Uterus (tissue), 4 donors: ENCODE data around the gene CPTP. TPM values are rescaled to one million over a fixed set of nuclear protein-coding genes. Genes with fewer than 3 reads are reported as not detected.

Experiments
- DNase-seq, 2 donors: peaks; one replicate each; pipeline ENCODE4 v3.0.0-alpha.2; 2019 to 2020
- H3K27ac ChIP-seq, 2 donors: fragments of 200-600 bp; sonication (generic); 1 replicate in 1 of 2; 2 replicates in 1 of 2; pipeline ENCODE4 v1.5.1; 2016 to 2018
- H3K27me3 ChIP-seq, 2 donors: fragments of 200-600 bp; sonication (generic); one replicate each; pipeline ENCODE4 v1.5.1; 2018 to 2019; ENCODE audit warnings: control low read depth in 1 of 2
- H3K36me3 ChIP-seq, 2 donors: fragments of 200-600 bp; sonication (generic); one replicate each; pipeline ENCODE4 v1.5.1; 2019; ENCODE audit warnings: control low read depth in 1 of 2
- H3K4me1 ChIP-seq, 2 donors: fragments of 200-600 bp; sonication (generic); one replicate each; pipeline ENCODE4 v1.5.1; 2018 to 2019; ENCODE audit warnings: control low read depth in 1 of 2
- H3K4me3 ChIP-seq, 2 donors: fragments of 200-600 bp; sonication (generic); 1 replicate in 1 of 2; 2 replicates in 1 of 2; pipeline ENCODE4 v1.5.1; 2018 to 2019; ENCODE audit warnings: mild to moderate bottlenecking in 1 of 2
- H3K9me3 ChIP-seq, 2 donors: fragments of 200-600 bp; sonication (generic); one replicate each; pipeline ENCODE4 v1.5.1; 2019; ENCODE audit warnings: control low read depth in 1 of 2
- POLR2A ChIP-seq, 2 donors: fragments of 450-650 bp; IDR thresholded peaks; one replicate each; pipeline ENCODE4 v1.6.1; 2016; ENCODE audit warnings: antibody characterized with exemption in 2 of 2, mild to moderate bottlenecking in 1 of 2, moderate library complexity in 1 of 2
- intact Hi-C: fragments of 100-400 bp; cut with DNase I; formaldehyde crosslinking; loops from one replicate; pipeline ENCODE4 v1.15.1; 2023; ENCODE audit warnings: low total_unique reads
- total RNA-seq, 4 donors: library from RNA; depleted of rRNA in 3 of 4; stranded (reverse); fragments of >200 nt in 3 of 4; gene quantifications; one replicate each; pipeline versions ENCODE4 v1.1.0 to v1.2.4, GENCODE V29; 2014 to 2023
- TF ChIP-seq, protein P1 (sequence below), 4 experiments: fragments of 200-600 bp in 2 of 4; fragments of 450-650 bp in 2 of 4; sonication (generic) in 2 of 4; IDR thresholded peaks; one replicate each; pipeline ENCODE4 v1.5.1; 2016 to 2019; ENCODE audit warnings: antibody characterized with exemption in 4 of 4, mild to moderate bottlenecking in 2 of 4, moderate library complexity in 1 of 4
- donor health status: DM: yes; HTN: yes; CAD: no.

The CPTP gene
- 10 to 100 TPM in 2 of 4 donors, 1 to 10 TPM in 2; 3.5 to 23.9 (median 16.4) TPM for total RNA-seq

DNA sequence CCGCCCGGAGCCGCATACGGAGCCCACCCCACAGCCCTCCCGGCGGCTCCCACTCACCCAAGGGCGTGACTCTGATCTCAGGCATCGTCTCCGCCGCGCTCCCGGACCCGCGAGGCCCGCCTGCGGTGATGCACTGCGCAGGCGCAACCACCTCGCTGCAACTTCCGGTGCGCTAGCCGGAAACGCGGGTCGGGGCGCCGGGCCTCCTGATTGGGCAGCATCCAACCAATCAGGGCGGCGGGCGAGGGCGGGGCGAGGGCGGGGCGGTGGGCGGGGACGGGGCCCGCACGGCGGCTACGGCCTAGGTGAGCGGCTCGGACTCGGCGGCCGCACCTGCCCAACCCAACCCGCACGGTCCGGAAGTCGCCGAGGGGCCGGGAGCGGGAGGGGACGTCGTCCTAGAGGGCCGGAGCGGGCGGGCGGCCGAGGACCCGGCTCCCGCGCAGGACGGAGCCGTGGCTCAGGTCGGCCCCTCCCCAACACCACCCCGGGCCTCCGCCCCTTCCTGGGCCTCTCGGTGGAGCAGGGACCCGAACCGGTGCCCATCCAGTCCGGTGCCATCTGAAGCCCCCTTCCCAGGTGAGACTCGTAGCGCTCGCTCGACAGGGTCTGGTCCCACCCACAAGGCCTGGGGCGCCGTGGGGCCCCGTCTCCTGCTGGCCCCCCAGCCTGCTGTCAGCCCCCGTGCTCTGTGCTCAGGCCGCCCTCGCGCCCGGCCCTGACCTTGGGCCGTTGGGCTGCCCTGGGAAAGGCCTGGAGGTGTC is at the start of gene CPTP, which contains the start of gene INTS11:
TSS of gene CPTP (plus strand) at position 279 of the 764 bp plus-strand sequence. CDS start 2,109 bp downstream, outside the sequence.
TSS of gene INTS11 (minus strand) at position 137 of the 764 bp plus-strand sequence. CDS start at position 85, 52 bp downstream.
- Histone ChIP-seq H3K36me3 (no peaks in the 10 kb centered on the region), H3K27me3 (no peaks in the 10 kb centered on the region), H3K4me1 (peaks cover 8 to 54% of the 10 kb centered on the region in 2 donors), H3K4me3 (peak within 1 kb of the TSS; percentile 83 to 98), H3K27ac (peak within 1 kb of the TSS; percentile 89 to 91), H3K9me3 (no peaks in the 10 kb centered on the region)
- TF ChIP-seq, protein P1, sequence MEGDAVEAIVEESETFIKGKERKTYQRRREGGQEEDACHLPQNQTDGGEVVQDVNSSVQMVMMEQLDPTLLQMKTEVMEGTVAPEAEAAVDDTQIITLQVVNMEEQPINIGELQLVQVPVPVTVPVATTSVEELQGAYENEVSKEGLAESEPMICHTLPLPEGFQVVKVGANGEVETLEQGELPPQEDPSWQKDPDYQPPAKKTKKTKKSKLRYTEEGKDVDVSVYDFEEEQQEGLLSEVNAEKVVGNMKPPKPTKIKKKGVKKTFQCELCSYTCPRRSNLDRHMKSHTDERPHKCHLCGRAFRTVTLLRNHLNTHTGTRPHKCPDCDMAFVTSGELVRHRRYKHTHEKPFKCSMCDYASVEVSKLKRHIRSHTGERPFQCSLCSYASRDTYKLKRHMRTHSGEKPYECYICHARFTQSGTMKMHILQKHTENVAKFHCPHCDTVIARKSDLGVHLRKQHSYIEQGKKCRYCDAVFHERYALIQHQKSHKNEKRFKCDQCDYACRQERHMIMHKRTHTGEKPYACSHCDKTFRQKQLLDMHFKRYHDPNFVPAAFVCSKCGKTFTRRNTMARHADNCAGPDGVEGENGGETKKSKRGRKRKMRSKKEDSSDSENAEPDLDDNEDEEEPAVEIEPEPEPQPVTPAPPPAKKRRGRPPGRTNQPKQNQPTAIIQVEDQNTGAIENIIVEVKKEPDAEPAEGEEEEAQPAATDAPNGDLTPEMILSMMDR (IDR thresholded peaks at IDR 0.05), result no peak
- peak; percentile 32 to 90 for TF ChIP-seq POLR2A (IDR thresholded peaks at IDR 0.05)
- peak; percentile 92 to 93 for DNase-seq
- intact Hi-C loops, result no loop called here

DNA sequence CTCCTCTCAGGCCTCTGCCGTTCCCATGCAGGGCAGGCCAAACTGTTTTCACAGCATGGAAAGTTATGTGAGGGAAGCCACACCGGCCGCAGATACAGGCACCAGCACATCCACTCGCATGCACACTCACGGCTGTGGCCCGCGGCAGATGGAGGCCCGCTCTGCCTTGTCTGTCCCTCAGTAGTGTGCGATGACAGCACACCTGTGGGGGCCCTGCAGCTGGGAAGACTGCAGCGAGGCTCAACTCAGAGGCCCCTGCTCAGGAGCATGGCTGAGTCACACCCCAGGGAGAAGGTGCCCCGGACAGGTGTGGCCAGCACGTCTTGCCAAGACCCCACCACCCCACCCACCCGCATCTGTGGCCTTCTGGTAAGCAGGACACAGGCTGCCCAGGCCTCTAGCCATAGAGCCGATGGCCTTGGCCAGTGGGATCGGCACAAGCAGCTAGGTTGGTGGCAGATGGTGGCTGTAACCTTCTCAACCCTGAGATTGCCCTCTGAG is 49.6 kb upstream of the CPTP start:
- H3K9me3 ChIP-seq, result no peaks in the 10 kb centered on the region
- no peak overlapping the region for H3K27ac ChIP-seq
- no peaks in the 10 kb centered on the region for H3K36me3 ChIP-seq
- peaks cover 12 to 22% of the 10 kb centered on the region in 2 donors for H3K4me1 ChIP-seq
- intact Hi-C loops, result no loop called here
- no peak for TF ChIP-seq POLR2A (IDR thresholded peaks at IDR 0.05)
- TF ChIP-seq, protein P1 (IDR thresholded peaks at IDR 0.05), result no peak
- no peak for DNase-seq
- no peak overlapping the region for H3K4me3 ChIP-seq
- no peaks in the 10 kb centered on the region for H3K27me3 ChIP-seq

DNA sequence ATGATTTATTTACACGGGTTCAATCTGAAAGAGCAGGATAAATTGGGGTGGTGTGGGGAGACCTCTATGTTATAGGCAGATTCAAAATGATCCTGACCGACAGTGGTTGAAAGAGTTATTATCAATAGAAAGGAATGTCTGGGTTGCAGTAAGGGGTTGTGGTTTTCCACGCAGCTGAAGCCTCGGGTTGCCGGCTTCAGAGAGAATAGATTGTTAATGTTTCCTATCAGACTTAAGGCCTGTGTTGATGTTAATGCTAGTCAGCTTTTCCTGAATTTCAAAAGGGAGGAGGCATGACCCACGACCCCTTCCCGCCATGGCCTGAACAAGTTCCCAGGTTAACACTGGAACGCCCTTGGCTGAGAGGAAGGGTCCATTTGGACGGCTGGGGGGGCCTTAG is 48.8 kb upstream of the CPTP start:
- intact Hi-C loops, result no loop called here
- H3K27ac ChIP-seq, result no peak overlapping the region
- no peaks in the 10 kb centered on the region for H3K27me3 ChIP-seq
- no peaks in the 10 kb centered on the region for H3K36me3 ChIP-seq
- TF ChIP-seq, protein P1 (IDR thresholded peaks at IDR 0.05), result no peak
- TF ChIP-seq POLR2A (IDR thresholded peaks at IDR 0.05), result no peak
- H3K4me3 ChIP-seq, result no peak overlapping the region
- H3K4me1 ChIP-seq, result peaks cover 6 to 19% of the 10 kb centered on the region in 2 donors
- no peaks in the 10 kb centered on the region for H3K9me3 ChIP-seq
- DNase-seq, result no peak

DNA sequence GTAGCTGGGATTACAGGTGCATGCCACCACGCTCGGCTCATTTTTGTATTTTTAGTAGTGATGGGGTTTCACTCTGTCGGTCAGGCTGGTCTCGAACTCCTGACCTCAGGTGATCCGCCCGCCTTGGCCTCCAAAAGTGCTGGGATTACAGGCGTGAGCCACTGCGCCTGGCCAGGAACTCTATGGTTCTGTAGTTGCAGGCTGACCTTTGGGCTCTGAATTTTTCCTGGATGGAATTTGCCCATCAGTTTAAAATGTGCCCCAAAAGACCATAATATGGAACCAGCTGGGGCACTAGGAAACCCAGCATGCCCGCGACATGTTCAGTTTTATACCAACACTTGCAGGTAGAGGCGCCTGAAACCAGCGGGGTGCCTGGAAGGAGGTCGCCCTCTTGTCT is 46.0 kb upstream of the CPTP start:
- Histone ChIP-seq H3K36me3 (no peaks in the 10 kb centered on the region), H3K9me3 (no peaks in the 10 kb centered on the region), H3K4me1 (peaks cover 0 to 5% of the 10 kb centered on the region in 2 donors), H3K4me3 (no peak overlapping the region), H3K27me3 (no peaks in the 10 kb centered on the region), H3K27ac (no peak overlapping the region)
- no peak for DNase-seq
- no peak for TF ChIP-seq POLR2A (IDR thresholded peaks at IDR 0.05)
- TF ChIP-seq, protein P1 (IDR thresholded peaks at IDR 0.05), result no peak
- intact Hi-C loops, result no loop called here

DNA sequence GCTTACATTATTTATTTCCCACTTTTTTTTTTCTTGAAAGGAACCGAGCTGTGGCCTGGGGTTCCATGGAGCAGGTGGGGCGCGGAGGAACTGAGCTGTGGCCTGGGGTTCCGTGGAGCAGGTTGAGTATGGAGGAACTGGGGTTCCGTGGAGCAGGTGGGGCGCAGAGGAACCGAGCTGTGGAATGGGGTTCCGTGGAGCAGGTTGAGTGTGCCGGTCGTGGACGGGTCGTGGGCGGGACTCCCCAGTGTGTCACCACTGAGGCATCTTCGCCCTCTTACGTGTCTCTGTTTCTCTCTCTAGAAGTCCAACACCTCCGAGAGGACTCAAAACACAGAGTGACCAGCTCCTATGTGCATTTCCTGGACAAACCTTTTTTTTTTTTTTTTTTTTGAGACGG is 45.6 kb upstream of the CPTP start:
- intact Hi-C loops, result no loop called here
- Histone ChIP-seq H3K4me3 (no peak overlapping the region), H3K4me1 (peaks cover 0 to 5% of the 10 kb centered on the region in 2 donors), H3K36me3 (no peaks in the 10 kb centered on the region), H3K27ac (no peak overlapping the region), H3K9me3 (no peaks in the 10 kb centered on the region), H3K27me3 (no peaks in the 10 kb centered on the region)
- no peak for TF ChIP-seq POLR2A (IDR thresholded peaks at IDR 0.05)
- TF ChIP-seq, protein P1 (IDR thresholded peaks at IDR 0.05), result no peak
- DNase-seq, result no peak
